Cardiac fibroblast (primary cell): Measurements from ENCODE around the gene MRPL14.
A peak's percentile ranks its signal among the peaks of the same experiment; 100 is the strongest.

Experiments used
- DNase-seq, 2 donors: peaks; one replicate each; pipeline versions ENCODE4 v3.0.0 to v3.0.0-alpha.2; 2010; ENCODE audit warnings: low read depth in 2 of 2
- H3K4me3 ChIP-seq, 2 donors: replicated peaks in 1 of 2; 1 replicate in 1 of 2; 2 replicates in 1 of 2; pipeline ENCODE4 v1.5.1; 2011; ENCODE audit warnings: low read depth in 2 of 2, low read length in 2 of 2, mild to moderate bottlenecking in 2 of 2, moderate library complexity in 1 of 2
- CTCF ChIP-seq: IDR thresholded peaks from one replicate; pipeline ENCODE4 v1.5.1; 2011; ENCODE audit warnings: low read depth, mild to moderate bottlenecking, low read length, inconsistent platforms

Gene MRPL14

GRCh38 chr6:44126320-44127149, 717 bp downstream of the MRPL14 start:
- peak; percentile 72 to 73 for DNase-seq
- H3K4me3 ChIP-seq: peak overlapping the region; percentile 71 to 80
- no peak for TF ChIP-seq CTCF

- no peak for TF ChIP-seq CTCF
- H3K4me3 ChIP-seq: no peak overlapping the region
- DNase-seq: no peak
These were observed 3.7 kb downstream of the MRPL14 start for GRCh38 chr6:44123544-44123943.

- DNase-seq: peak; percentile 39 to 61
- no peak overlapping the region for H3K4me3 ChIP-seq
- no peak for TF ChIP-seq CTCF
These were observed 4.5 kb downstream of the MRPL14 start for GRCh38 chr6:44122801-44123200.

GRCh38 chr6:44120692-44121443, 6.4 kb downstream of the MRPL14 start:
- TF ChIP-seq CTCF: no peak
- no peak overlapping the region for H3K4me3 ChIP-seq
- no peak for DNase-seq

- no peak overlapping the region for H3K4me3 ChIP-seq
- DNase-seq: peak in 1 of 2 donors; percentile 44
- TF ChIP-seq CTCF: no peak
These were observed 7.5 kb downstream of the MRPL14 start for GRCh38 chr6:44119704-44120262.

GRCh38 chr6:44117397-44118128, 9.7 kb downstream of the MRPL14 start:
- TF ChIP-seq CTCF: no peak
- no peak overlapping the region for H3K4me3 ChIP-seq
- no peak for DNase-seq
